Adipocyte (in vitro differentiated cells): ENCODE data around the gene GRN.
"Not testable (repeated sequence)": the region's sequence is repeated elsewhere in the genome, so short reads cannot be mapped to it uniquely, and the experiment has no call there.

Experiments
- DNase-seq: peaks from one replicate; pipeline ENCODE4 v3.0.0-alpha.2; 2015; ENCODE audit warnings: low read depth
- H3K27me3 ChIP-seq: replicated peaks from 2 replicates; pipeline ENCODE4 v1.7.0; 2013; ENCODE audit warnings: mild to moderate bottlenecking, low read length, moderate library complexity; ENCODE audit not compliant: control insufficient read depth, insufficient read depth
- H3K36me3 ChIP-seq: 2 replicates; pipeline ENCODE4 v1.7.0; 2013; ENCODE audit warnings: low read length, mild to moderate bottlenecking, moderate library complexity; ENCODE audit not compliant: control insufficient read depth, insufficient read depth, severe bottlenecking
- H3K4me1 ChIP-seq: 2 replicates; pipeline ENCODE4 v1.7.0; 2013; ENCODE audit warnings: mild to moderate bottlenecking, low read length, moderate library complexity; ENCODE audit not compliant: control insufficient read depth, insufficient read depth
- H3K4me3 ChIP-seq: 2 replicates; pipeline ENCODE4 v1.7.0; 2013; ENCODE audit warnings: mild to moderate bottlenecking, low read length, moderate library complexity
- H3K9ac ChIP-seq: 2 replicates; pipeline ENCODE4 v1.7.0; 2013; ENCODE audit warnings: mild to moderate bottlenecking, low read length, moderate library complexity
- H3K9me3 ChIP-seq: 2 replicates; pipeline ENCODE4 v1.7.0; 2013; ENCODE audit warnings: mild to moderate bottlenecking, low read length, moderate library complexity; ENCODE audit not compliant: control insufficient read depth

The GRN gene

DNA sequence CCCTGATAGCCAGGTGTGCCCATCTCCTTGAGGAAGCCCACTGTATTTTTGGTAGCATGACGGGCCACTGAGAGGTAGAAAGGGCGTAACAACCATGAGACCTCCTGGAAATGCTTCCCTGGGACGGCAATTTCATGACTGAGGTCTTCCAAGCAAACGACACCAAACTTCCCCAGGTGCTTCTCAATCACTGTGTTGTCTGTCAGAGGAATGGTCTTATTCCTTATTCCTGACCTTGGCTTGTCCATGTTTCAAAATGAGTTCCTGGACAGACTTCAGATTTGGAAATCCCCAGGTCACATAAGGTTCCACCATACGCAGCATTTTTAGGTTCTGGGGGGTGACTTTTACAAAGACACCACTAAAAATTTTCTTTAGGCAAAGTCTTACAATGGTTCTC lies 19.9 kb downstream of the GRN start:
- Histone ChIP-seq H3K4me1 (peaks cover 20% of the 10 kb centered on the region), H3K27me3 (peaks cover 11% of the 10 kb centered on the region)
- H3K9ac ChIP-seq, H3K36me3 ChIP-seq, H3K9me3 ChIP-seq, H3K4me3 ChIP-seq, DNase-seq: not testable (repeated sequence)

DNA sequence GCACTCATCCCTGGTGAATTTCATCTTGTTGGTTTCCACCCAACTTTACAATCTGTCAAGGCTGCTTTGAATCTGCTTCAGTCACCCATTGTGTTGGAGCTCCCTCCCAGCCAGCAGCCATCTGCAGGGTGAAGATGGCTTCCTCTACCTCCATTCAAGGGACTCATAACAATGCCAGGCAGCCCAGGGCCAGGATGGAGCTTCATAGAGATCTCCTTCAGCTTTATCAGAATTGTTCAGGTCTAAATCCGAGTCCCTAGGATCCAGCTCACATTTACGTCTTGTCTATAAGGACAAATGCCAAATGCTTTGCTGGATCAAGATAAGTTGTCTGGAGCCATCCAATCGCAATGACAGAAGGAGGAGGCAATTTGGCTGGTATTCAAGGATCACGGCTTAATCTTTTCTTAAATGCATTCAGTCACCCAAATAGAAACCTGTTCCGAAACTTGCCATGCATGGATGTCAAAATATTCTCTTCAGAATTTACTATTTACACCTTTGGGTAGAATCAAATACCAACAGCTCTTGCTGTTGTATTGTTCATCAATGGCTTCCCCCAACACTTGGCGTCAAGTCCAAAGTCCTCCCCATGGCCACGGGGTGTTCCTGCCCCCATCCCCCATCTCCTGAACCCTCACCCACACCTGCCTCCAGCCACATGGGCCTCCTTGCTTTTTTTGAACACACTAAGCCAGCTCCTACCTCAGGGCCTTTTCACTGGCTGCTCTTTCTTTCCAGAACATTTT lies 22.3 kb downstream of the GRN start:
- H3K27me3 ChIP-seq, result peaks cover 30% of the 10 kb centered on the region
- H3K9me3 ChIP-seq, result no peaks in the 10 kb centered on the region
- H3K36me3 ChIP-seq, result no peaks in the 10 kb centered on the region
- no peak overlapping the region for H3K9ac ChIP-seq
- H3K4me3 ChIP-seq, result no peak overlapping the region
- peaks cover 12% of the 10 kb centered on the region for H3K4me1 ChIP-seq
- no peak for DNase-seq

DNA sequence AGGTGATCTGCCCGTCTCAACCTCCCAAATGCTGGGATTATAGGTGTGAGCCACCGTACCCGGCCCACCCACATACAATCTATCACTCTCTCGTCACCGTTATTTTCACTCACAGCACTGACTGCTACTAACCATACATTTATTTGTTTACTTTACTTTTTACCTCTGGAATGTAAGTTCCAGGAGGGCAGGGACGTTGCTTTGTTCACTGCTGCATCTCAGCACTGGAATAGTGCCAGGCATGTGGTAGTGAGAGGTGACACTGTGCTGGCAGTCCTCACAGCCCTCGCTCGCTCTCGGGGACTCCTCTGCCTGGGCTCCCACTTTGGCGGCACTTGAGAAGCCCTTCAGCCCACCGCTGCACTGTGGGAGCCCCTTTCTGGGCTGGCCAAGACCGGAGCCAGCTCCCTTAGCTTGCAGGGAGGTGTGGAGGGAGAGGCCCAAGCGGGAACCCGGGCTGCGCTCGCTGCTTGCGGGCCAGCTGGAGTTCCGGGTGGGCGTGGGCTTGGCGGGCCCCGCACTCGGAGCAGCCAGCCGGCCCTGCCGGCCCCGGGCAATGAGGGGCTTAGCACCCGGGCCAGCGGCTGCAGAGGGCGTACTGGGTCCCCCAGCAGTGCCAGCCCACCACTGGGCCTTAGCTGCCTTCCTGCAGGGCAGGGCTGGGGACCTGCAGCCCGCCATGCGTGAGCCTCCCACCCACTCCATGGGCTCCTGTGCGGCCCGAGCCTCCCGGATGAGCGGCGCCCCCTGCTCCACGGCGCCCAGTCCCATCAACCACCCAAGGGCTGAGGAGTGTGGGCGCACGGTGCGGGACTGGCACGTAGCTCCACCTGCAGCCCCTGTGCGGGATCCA lies 23.5 kb downstream of the GRN start:
- DNase-seq, H3K36me3 ChIP-seq, H3K4me1 ChIP-seq, H3K4me3 ChIP-seq, H3K9me3 ChIP-seq, H3K9ac ChIP-seq: not testable (repeated sequence)
- H3K27me3 ChIP-seq, result peaks cover 32% of the 10 kb centered on the region

DNA sequence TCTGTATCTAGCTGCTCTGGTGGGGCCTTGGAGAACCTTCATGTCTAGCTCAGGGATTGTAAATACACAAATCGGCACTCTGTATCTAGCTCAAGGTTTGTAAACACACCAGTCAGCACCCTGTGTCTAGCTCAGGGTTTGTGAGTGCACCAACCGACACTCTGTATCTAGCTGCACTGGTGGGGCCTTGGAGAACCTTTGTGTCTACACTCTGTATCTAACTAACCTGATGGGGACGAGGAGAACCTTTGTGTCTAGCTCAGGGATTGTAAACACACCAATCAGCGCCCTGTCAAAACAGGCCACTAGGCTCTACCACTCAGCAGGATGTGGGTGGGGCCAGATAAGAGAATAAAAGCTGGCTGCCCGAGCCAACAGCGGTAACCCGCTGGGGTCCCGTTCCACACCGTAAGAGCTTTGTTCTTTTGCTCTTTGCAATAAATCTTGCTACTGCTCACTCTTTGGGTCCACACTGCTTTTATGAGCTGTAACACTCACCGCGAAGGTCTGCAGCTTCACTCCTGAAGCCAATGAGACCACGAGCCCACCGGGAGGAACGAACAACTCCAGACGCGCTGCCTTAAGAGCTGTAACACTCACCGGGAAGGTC lies 24.4 kb downstream of the GRN start:
- H3K9ac ChIP-seq, DNase-seq, H3K4me3 ChIP-seq, H3K9me3 ChIP-seq, H3K36me3 ChIP-seq, H3K4me1 ChIP-seq: not testable (repeated sequence)
- H3K27me3 ChIP-seq, result peaks cover 32% of the 10 kb centered on the region

DNA sequence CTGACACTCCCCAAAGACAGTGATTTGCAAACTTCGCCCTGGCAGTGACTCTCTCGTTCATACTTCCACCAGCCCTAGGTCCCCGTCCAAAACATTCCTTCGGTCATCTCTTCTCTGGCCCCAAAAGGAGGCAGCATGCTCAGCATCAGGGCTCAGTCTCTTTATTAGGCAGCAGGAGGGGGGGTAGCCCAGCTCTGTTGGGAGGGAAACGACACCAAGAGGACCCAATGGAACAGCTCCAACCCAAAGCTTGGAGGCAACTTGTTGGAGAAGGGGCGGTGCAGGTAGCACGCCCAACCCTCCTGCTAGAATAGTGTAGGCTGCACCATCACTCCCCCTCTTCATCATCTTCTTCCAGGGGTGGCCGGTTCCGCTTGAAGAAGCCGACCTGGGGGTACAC lies 26.9 kb downstream of the GRN start:
- Histone ChIP-seq H3K27me3 (peaks cover 31% of the 10 kb centered on the region), H3K36me3 (no peaks in the 10 kb centered on the region), H3K4me3 (no peak overlapping the region), H3K9ac (no peak overlapping the region), H3K9me3 (no peaks in the 10 kb centered on the region), H3K4me1 (peaks cover 5% of the 10 kb centered on the region)
- DNase-seq, result no peak

DNA sequence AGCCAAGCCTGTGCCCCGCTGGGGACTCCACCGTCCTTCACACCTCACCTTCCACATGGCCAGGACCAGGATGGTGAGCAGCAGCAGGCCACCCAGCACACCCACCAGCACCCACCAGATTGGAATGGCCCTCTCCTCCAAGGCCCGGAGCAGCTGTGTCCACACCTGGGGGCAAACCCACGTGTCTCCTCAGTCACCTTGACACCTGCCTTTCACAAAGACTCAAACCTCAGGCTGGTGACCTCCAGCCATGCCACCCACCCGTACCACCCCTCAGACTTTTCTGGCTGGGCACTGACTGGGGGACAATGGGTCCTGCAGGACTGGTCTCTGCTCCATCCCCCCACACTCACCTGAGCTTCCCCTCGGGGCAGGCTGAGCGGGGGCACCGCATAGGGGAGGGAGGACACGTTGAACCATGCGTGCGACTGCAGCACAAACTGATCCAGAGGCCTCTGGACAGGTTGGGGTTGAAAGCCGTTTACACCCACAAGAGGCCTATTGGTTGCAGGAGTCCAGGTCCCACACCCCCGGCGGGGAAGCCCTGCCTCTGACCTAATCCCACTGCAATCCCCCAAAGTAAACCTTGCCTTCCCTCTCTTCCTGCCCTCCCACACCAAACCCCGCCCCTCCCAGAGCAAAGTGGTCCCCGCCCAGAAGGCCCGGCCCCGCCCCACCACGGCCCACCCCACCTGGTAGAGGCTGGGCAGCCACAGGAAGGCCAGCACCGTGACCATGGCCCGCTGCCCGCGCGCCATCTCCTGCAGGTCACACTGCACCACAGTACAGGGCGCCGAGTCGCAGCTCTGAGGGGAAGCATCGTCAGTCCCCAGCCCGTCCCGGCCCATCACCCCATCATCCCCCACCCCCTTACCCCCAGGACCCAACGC lies 29.4 kb downstream of the GRN start:
- DNase-seq, result no peak
- Histone ChIP-seq H3K27me3 (peaks cover 29% of the 10 kb centered on the region), H3K4me3 (no peak overlapping the region), H3K9me3 (no peaks in the 10 kb centered on the region), H3K36me3 (no peaks in the 10 kb centered on the region), H3K9ac (no peak overlapping the region), H3K4me1 (peaks cover 5% of the 10 kb centered on the region)

DNA sequence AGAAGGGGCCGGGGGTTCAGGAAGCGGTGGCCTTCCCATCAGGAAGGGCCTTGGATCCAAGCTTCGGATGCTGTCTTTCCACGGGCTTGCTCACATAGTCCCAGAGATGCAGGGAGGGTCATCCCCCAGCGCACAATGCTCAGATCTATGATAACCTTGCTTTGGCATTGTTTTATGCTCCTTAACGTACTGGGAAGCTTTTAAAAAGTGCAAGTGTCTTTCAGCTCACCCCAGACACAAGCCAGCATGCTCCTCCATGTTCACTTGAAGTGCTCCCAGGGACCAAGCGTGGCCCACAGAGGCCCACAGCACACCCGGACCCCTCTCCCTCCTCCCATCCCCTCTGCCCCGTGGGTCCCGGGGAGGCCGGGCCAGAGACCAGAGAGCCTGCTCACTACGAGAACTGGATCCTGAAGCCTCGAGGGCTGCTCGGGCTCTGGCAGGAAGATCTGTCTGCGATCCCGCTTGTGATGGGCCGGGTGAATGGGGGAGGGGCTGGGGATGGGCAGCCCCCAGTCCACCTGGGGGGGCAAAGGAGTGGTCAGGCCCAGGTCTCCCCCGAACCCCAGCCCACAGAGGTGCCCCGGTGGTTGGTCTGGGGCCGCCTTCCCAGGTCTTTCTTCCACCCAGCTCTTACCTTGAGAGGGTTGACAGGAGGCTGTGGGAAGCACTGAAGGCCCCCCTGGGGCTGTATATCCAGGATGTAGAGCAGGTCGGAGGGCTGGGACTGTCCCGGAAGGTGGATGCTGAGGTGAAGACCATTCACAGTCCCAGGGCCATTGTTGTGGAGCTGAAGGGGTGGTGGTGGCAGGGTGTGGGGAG lies 30.3 kb downstream of the GRN start:
- Histone ChIP-seq H3K4me1 (peaks cover 5% of the 10 kb centered on the region), H3K9me3 (no peaks in the 10 kb centered on the region), H3K36me3 (no peaks in the 10 kb centered on the region), H3K9ac (no peak overlapping the region), H3K27me3 (peaks cover 32% of the 10 kb centered on the region), H3K4me3 (no peak overlapping the region)
- DNase-seq, result no peak

DNA sequence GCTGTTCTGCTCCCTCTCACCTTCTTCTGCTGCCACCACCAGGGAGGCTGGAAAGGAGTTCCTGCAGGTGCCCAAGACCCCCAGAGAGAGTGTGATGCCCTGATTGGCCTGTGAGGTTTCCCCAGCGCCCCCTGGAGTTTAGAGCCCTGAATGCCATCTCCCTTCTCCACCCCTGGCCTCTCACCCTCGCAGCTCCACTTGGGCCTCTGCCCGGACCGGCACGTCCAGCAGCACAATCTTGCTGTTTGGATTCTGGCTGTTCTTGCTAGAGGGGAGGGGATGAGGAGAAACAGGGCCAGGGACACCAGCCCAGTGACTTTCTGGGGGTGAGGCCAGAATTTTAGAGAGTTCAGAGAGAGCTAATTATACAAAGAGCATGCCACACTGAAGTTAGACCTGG lies 31.0 kb downstream of the GRN start:
- Histone ChIP-seq H3K36me3 (no peaks in the 10 kb centered on the region), H3K9ac (no peak overlapping the region), H3K4me1 (peaks cover 5% of the 10 kb centered on the region), H3K27me3 (peaks cover 31% of the 10 kb centered on the region), H3K4me3 (no peak overlapping the region), H3K9me3 (no peaks in the 10 kb centered on the region)
- peak; percentile 35 for DNase-seq

DNA sequence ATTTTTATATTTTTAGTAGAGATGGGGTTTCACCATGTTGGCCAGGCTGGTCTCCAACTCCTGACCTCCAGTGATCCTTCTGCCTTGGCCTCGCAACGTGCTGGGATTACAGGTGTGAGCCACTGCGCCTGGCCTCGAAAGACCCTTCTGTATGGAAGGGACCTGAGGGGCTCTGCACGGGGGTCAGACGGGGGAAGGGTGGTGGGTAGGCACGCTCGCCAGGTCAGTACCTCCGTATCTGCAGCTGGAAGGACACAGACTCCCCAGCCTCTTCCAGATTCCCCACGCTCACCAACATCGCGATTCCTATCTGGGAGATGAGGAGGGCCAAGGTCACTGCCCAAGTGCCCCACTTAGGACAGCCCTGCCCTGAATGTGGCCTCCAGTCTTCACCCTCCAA lies 31.7 kb downstream of the GRN start:
- Histone ChIP-seq H3K4me1 (peaks cover 5% of the 10 kb centered on the region), H3K27me3 (peaks cover 25% of the 10 kb centered on the region), H3K4me3 (no peak overlapping the region), H3K9me3 (no peaks in the 10 kb centered on the region), H3K36me3 (no peaks in the 10 kb centered on the region), H3K9ac (no peak overlapping the region)
- DNase-seq, result no peak

DNA sequence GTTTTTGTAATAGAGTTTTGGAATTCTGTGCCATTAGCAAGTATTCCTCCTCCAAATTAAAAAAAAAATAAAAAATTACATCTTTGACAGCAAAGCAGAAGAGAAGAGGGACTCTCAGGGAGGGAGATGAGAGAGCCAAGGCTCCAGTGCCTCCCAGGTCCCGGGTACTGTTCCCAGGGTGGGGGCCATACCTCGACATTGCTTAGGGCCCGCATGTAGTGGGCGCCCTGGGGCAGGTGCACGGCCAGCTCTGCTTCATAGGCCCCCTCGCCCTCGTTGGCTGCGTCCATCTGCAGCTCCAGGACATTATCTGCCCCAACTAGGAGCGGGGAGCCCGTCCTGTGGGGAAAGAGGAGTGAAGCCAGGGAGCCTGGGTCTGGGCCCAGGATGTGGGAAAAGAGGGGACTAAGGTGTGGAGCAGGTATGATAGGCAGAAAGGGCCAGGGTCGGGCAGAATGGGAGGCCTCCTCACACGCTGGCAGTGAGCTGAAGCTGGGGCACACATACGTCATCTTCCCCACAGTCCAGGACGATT lies 33.1 kb downstream of the GRN start:
- Histone ChIP-seq H3K9ac (no peak overlapping the region), H3K36me3 (no peaks in the 10 kb centered on the region), H3K27me3 (peaks cover 24% of the 10 kb centered on the region), H3K4me1 (peaks cover 5% of the 10 kb centered on the region), H3K4me3 (no peak overlapping the region), H3K9me3 (no peaks in the 10 kb centered on the region)
- no peak for DNase-seq
